ENCODE results near the gene MRPL36. TPM values are rescaled to one million over a fixed set of nuclear protein-coding genes. Genes with fewer than 3 reads are reported as not detected.

MRPL36 gene
- total RNA-seq, 6 donors from 2014 or later, result 10.5 to 30.4 (median 21.5) TPM

DNA sequence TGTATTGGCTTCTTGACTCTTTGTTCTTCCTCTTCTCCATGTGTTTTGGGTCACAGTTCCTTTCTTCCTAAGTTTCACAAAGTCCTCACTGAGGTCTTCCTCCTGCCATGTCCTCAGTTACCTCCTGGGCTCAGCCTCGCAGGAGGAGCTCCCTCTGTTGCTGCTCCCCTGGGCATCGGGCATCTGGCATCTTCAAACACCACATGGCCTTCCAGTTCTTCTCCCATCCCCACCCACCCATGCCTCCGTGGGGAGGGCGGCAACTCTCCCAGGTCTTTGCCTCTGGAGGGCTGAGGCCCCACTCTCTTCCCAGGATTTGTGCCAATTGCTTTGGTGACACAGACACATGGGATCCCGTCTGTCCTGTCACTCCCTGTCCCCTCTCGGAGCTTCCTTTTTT lies 22.8 kb downstream of the MRPL36 start:
- no peaks in the 10 kb centered on the region for H3K27me3 ChIP-seq
- H3K4me3 ChIP-seq, result no peak overlapping the region
- ATAC-seq (ENCODE audit: low FRiP score in 2 of 2) (no peak), DNase-seq (no peak)
- H3K4me1 ChIP-seq, result no peaks in the 10 kb centered on the region
- TF ChIP-seq POLR2A (IDR thresholded peaks at IDR 0.05) (no peak), POLR2AphosphoS5 (IDR thresholded peaks at IDR 0.05) (no peak), EP300 (IDR thresholded peaks at IDR 0.05) (no peak)
- TF ChIP-seq, protein P1, sequence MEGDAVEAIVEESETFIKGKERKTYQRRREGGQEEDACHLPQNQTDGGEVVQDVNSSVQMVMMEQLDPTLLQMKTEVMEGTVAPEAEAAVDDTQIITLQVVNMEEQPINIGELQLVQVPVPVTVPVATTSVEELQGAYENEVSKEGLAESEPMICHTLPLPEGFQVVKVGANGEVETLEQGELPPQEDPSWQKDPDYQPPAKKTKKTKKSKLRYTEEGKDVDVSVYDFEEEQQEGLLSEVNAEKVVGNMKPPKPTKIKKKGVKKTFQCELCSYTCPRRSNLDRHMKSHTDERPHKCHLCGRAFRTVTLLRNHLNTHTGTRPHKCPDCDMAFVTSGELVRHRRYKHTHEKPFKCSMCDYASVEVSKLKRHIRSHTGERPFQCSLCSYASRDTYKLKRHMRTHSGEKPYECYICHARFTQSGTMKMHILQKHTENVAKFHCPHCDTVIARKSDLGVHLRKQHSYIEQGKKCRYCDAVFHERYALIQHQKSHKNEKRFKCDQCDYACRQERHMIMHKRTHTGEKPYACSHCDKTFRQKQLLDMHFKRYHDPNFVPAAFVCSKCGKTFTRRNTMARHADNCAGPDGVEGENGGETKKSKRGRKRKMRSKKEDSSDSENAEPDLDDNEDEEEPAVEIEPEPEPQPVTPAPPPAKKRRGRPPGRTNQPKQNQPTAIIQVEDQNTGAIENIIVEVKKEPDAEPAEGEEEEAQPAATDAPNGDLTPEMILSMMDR (IDR thresholded peaks at IDR 0.05), result no peak
- H3K36me3 ChIP-seq, result no peaks in the 10 kb centered on the region
- WGBS, 2 donors, result 77 to 91% methylated on average over 6 of the region's 6 CpGs
- no peak overlapping the region for H3K27ac ChIP-seq
- no peaks in the 10 kb centered on the region for H3K9me3 ChIP-seq

DNA sequence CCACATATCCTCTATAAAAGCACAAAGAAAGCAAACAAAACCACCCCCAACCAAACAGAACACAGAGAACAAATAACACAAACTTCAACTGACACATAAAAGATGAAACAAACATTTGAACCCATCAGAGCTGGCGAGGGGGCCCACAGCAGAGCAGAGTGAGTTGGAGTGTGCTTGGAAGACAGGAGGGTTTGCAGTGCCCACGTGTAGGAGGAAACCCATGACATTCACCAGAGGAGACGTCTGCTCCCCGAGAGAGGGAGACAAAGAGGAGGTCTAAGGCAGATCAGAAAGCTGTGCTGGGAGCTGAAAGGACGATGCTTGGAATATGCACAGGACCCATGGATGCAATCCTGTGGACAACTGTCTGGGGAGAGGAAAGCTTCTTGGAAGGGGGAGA lies 27.0 kb downstream of the MRPL36 start:
- DNase-seq (no peak), ATAC-seq (ENCODE audit: low FRiP score in 2 of 2) (no peak)
- TF ChIP-seq EP300 (IDR thresholded peaks at IDR 0.05), result no peak
- 13 to 24% methylated on average over 5 of the region's 5 CpGs for WGBS, 2 donors
- no peaks in the 10 kb centered on the region for H3K36me3 ChIP-seq
- H3K9me3 ChIP-seq, result no peaks in the 10 kb centered on the region
- H3K4me1 ChIP-seq, result no peaks in the 10 kb centered on the region
- H3K4me3 ChIP-seq, result no peak overlapping the region
- H3K27me3 ChIP-seq, result no peaks in the 10 kb centered on the region
- no peak overlapping the region for H3K27ac ChIP-seq

DNA sequence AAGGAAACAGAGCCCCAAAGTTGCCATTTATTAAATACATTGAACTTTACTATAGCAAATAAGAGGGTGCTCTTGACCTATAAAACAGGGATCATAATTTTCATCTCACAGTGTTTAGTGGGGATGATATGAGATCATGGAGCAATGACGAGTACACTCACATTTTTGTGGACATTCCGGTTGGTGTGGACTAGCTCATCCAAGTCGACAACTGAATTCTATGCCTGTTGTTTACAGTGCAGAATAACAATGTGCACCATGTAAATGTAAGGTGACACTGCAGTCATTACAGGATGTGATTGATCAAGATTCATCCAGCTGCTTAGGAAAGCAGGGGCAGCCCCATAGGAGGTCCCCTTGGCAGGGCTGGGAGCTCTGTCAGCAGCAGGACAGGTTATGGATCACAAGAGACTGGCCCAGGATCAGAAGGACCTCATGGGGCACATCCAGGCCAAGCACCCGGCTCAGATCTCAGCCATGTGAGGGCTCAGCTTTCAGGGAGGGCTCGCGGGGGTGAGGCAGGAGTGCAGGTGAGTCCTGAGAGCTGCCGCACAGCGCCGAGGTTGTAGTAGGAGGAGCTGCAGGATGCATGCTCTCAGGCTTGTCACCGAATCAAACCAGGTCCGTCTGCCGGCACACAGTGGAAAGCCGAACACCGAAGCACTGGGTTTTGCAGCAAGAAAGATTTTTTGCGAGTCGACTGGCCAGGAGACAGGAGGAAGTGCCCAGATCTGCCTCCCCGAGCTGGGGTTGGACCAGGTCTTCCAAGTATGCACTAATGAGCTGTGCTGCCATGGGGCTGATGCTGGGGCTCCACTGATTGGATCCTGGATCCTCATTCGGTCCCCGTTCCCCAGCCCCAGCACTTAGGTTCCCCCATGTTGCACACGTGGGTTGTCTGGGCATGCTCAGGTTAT lies 28.2 kb downstream of the MRPL36 start:
- Histone ChIP-seq H3K4me3 (no peak overlapping the region), H3K4me1 (no peaks in the 10 kb centered on the region), H3K36me3 (no peaks in the 10 kb centered on the region), H3K27me3 (no peaks in the 10 kb centered on the region), H3K27ac (no peak overlapping the region), H3K9me3 (no peaks in the 10 kb centered on the region)
- WGBS, 2 donors, result 42 to 66% methylated on average over 13 to 20 of the region's 20 CpGs
- no peak for DNase-seq
- ATAC-seq (ENCODE audit: low FRiP score in 2 of 2), result no peak
- no peak for TF ChIP-seq POLR2A (IDR thresholded peaks at IDR 0.05)
- TF ChIP-seq POLR2AphosphoS5 (IDR thresholded peaks at IDR 0.05), result no peak
- TF ChIP-seq, protein P1 (IDR thresholded peaks at IDR 0.05), result no peak
- no peak for TF ChIP-seq EP300 (IDR thresholded peaks at IDR 0.05)

DNA sequence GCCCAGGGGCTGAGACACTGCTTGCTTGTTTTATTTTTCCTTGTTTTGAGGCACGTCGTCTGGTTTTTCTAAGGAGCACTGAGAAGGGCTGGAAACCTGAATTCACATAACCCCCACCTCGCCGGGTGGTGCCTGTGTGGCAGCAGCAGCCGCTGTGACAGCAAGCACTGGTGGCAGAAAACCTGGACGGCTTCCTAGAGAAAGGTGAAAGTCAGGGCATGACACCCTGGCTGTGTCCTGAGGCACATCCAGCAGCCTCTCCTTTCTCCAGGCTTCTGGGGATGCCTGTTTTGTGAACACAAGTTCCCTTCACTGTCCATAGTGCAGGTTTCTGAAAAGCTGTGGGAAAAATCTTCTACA lies 29.2 kb downstream of the MRPL36 start:
- no peaks in the 10 kb centered on the region for H3K4me1 ChIP-seq
- H3K4me3 ChIP-seq, result no peak overlapping the region
- no peak for TF ChIP-seq EP300 (IDR thresholded peaks at IDR 0.05)
- TF ChIP-seq POLR2A (IDR thresholded peaks at IDR 0.05), result no peak
- TF ChIP-seq, protein P1 (IDR thresholded peaks at IDR 0.05), result no peak
- no peak for TF ChIP-seq POLR2AphosphoS5 (IDR thresholded peaks at IDR 0.05)
- no peaks in the 10 kb centered on the region for H3K27me3 ChIP-seq
- H3K27ac ChIP-seq, result no peak overlapping the region
- ATAC-seq (ENCODE audit: low FRiP score in 2 of 2), result no peak
- 58 to 61% methylated on average over 6 of the region's 6 CpGs for WGBS, 2 donors
- no peaks in the 10 kb centered on the region for H3K36me3 ChIP-seq
- no peaks in the 10 kb centered on the region for H3K9me3 ChIP-seq
- DNase-seq, result no peak

DNA sequence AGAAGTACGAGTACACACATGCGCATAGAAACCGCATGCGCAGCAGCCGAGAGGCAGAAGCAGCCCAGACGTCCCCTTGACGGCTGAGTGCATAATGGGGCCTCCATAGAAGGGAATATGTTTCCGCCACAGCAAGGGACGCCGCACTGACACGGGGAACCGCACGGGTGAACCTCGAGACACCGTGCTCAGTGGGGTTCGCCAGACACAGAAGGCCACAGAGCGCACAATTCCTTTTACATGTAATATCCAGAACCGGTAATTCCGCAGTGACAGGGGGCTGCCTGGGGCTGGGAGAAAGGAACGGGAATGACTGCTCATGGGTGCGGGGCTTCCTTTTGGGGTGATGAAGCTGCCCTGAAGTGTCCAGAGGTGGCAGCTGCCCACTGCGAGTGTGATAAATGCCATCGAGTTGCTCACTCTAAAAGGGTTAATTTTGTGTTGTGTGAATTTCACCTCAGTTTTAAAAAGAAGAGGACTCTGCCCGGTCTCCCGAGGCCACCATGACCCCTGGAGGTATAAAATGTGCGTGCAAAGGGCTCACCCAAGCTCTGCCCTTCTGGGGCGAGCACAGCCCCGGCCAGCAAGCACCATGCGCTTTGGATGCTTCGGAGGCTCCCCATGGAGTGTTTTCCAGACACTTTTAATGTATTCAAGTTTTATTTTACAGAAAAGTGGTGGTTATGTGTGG lies 29.7 kb downstream of the MRPL36 start:
- Histone ChIP-seq H3K27me3 (no peaks in the 10 kb centered on the region), H3K27ac (no peak overlapping the region), H3K36me3 (no peaks in the 10 kb centered on the region), H3K9me3 (no peaks in the 10 kb centered on the region), H3K4me1 (no peaks in the 10 kb centered on the region), H3K4me3 (no peak overlapping the region)
- ATAC-seq (ENCODE audit: low FRiP score in 2 of 2), result no peak
- 87% methylated on average over 30 of the region's 30 CpGs for WGBS, 2 donors
- no peak for TF ChIP-seq EP300 (IDR thresholded peaks at IDR 0.05)
- TF ChIP-seq, protein P1 (IDR thresholded peaks at IDR 0.05), result no peak
- no peak for TF ChIP-seq POLR2AphosphoS5 (IDR thresholded peaks at IDR 0.05)
- no peak for TF ChIP-seq POLR2A (IDR thresholded peaks at IDR 0.05)
- no peak for DNase-seq
